Activated CD4-positive, alpha-beta T cell treated with anti-CD3 and anti-CD28 coated beads, Interleukin-2, amount 50 U/mL, for 4 hours (primary cell): ENCODE results near the gene ERVW-1.
"Not testable (repeated sequence)": the region's sequence is repeated elsewhere in the genome, so short reads cannot be mapped to it uniquely, and the experiment has no call there.

Source experiments
- DNase-seq, 2 experiments: peaks; one replicate each; pipeline ENCODE4 v3.0.0-alpha.2; 2020

ERVW-1 gene, protein sequence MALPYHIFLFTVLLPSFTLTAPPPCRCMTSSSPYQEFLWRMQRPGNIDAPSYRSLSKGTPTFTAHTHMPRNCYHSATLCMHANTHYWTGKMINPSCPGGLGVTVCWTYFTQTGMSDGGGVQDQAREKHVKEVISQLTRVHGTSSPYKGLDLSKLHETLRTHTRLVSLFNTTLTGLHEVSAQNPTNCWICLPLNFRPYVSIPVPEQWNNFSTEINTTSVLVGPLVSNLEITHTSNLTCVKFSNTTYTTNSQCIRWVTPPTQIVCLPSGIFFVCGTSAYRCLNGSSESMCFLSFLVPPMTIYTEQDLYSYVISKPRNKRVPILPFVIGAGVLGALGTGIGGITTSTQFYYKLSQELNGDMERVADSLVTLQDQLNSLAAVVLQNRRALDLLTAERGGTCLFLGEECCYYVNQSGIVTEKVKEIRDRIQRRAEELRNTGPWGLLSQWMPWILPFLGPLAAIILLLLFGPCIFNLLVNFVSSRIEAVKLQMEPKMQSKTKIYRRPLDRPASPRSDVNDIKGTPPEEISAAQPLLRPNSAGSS

GRCh38 chr7:92477681-92478080 lies at the start of gene ERVW-1:
Gene ERVW-1 (minus strand): TSS chr7:92477946. CDS start chr7:92470381, 7,565 bp downstream.
- DNase-seq: not testable (repeated sequence)

DNA sequence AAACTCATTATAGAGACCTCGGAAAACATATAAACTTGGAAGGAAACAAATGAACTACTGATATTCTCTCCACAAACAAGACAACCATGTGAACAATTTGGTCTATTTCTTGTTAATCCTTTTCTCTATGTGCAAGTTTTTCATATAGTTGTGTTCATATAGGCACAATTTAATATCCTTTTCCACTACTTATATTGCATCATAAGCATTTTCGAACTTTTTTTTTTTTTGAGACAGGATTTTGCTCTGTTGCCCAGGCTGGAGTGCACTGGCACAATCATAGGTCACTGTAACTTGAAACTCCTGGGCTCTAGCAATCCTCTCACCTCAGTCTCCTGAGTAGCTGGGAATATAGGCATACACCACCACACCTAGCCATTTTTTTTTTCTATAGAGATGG lies 45.4 kb upstream of the ERVW-1 start:
- no peak for DNase-seq

GRCh38 chr7:92520024-92520423 lies 42.3 kb upstream of the ERVW-1 start:
- DNase-seq: no peak

DNA sequence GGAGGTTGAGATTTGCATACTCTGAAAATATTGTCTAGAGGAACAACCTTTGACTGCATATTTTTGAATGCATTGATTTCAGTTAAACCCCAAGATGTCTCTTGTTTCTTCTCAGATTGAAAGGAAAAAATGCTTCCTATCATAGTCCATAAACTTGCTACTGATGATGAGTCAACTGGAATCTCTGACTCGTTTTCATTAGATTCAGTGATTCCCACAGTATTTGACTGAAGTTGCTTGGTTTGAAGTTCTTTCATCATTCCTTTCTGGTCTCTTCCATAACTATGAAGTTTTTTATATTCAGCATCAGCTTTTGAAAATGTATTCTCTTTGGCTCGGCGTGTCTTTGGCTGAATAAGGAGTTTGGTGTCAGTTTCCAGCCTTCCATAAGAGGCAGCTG lies 39.9 kb upstream of the ERVW-1 start:
- no peak for DNase-seq

- DNase-seq: no peak
Measured at GRCh38 chr7:92513167-92513902, 35.6 kb upstream of the ERVW-1 start.

GRCh38 chr7:92508946-92509345 lies 31.2 kb upstream of the ERVW-1 start:
- no peak for DNase-seq

DNA sequence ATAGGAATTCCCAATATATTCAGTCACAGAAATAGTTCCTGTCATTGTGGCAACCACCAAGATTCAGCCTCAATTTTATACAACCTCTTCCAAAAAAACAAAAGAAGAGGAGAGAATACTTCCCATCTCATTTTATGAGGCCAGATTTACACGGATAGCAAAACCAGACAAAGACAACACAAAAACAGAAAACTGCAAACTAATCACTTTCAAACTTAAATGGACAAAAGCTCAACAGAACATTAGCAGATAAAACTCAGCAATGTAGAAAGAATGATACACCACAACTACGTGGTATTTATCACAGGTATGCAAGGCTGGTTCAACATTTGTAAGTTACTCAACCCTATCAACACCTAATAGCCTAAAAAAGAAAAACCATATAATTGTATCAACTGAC lies 28.6 kb upstream of the ERVW-1 start:
- no peak for DNase-seq

- DNase-seq: no peak
Measured at GRCh38 chr7:92504563-92504962, 26.8 kb upstream of the ERVW-1 start.

DNA sequence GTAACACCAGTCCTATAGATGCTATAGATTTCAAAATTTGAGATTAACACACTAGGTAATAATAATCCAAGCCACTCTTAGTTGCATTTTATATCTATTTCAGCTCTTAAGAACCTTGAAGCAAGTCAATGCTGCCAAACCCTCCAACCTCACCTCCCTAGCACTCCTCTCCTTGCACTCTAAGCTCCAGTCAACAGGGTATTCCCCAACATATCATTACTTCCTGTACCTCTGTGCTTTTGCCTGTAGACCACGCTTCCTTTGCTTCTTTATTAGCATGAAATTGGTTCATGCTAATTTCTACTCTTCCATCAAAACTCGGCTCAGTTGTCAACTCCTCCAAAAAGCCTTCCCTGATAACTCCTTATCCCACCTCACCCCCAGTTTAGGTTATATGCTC lies 26.0 kb upstream of the ERVW-1 start:
- DNase-seq: no peak

GRCh38 chr7:92498557-92498956 lies 20.8 kb upstream of the ERVW-1 start:
- DNase-seq: no peak

DNA sequence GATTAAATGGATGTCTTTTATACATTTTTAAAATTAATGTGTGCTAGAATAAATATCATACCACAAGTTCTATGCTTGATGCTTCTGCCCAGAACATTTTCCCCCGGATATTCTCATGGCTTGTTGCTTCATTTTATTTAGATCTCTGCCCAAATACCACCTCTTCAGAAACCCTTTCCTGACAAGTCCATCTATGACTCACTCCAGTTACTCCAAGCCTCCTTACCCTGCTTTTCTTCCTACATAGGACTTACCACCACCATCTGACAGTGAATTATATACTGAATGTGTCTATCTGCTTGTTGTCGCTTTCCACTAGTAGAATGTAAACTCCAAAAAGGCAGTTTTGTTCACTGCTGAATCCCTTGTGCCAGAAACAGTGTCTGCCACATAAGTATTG lies 19.1 kb upstream of the ERVW-1 start:
- DNase-seq: no peak

DNA sequence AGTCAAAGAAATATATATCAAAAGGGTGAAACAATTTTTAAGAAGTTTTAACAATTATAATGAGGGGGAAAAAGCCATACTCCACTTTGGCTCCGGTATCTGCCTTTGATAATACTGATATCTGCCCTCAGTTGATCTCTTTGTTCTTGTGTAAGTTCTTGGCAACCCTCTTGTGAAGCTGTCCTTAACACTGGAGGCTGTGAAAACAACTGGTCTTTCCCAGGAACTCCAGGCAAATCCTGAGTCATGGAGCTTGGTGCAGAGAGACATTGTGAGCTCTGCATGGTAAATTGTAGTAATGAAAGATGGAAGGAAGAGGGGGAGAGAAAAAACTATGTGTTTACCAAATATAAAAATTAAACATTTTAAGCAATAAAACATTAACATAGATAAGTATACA lies 11.9 kb upstream of the ERVW-1 start:
- DNase-seq: no peak

- no peak for DNase-seq
Measured at GRCh38 chr7:92487804-92488203, 10.1 kb upstream of the ERVW-1 start.

- DNase-seq: no peak
Measured at GRCh38 chr7:92485974-92486373, 8.2 kb upstream of the ERVW-1 start.

DNA sequence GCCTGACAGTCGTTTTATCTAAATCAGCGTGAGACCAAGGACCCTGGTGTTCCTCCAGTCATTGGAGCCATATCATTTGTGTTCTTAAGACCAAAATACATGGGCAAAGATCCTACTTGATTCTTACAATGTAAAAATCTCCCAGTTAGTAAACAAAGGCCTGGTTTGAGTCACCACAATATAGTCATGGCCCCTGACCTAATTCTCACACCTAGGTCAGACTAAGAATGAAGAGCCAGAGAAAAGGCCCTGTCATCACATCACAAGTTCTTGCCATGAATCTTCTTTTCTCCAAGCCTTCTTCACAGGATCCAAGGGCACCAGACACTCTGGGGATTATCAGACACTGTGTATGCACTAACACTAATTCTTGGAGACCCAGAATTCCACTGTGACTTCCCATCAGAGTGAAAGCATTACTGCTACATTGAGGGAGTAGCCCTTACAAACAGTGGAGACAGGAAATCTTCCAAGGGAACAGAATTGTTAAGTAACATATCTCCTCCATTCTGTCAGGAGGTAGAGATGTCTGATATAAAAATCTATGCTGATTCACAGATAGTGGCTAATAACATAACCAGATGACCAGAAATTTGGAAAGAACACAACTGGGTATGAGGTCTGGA lies 7.6 kb upstream of the ERVW-1 start:
- DNase-seq: no peak

DNA sequence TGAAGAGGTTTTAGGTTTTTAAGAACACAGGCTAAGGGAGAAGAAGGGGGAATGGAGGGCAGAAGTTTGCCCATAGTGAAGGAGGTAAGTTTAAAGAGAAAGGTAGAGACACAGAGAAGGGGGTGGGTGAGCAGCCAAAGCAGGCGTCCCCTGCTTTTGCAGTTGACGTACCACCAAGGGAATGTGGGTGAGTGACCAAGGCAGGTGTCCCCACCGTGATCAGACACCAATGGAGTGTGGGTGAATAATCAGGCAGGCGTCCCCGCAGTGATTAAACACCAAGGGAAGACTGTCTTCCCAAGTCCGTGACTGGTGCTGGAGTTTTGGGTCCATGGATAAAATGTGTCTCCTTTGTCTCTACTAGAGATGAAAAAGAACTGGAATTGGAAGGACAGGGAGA lies 6.5 kb upstream of the ERVW-1 start:
- DNase-seq: not testable (repeated sequence)

GRCh38 chr7:92483624-92484023 lies 5.9 kb upstream of the ERVW-1 start:
- not testable (repeated sequence) for DNase-seq

- not testable (repeated sequence) for DNase-seq
Measured at GRCh38 chr7:92479146-92479545, 1.4 kb upstream of the ERVW-1 start.

- no peak for DNase-seq
Measured at GRCh38 chr7:92478711-92479110, 965 bp upstream of the ERVW-1 start.

DNA sequence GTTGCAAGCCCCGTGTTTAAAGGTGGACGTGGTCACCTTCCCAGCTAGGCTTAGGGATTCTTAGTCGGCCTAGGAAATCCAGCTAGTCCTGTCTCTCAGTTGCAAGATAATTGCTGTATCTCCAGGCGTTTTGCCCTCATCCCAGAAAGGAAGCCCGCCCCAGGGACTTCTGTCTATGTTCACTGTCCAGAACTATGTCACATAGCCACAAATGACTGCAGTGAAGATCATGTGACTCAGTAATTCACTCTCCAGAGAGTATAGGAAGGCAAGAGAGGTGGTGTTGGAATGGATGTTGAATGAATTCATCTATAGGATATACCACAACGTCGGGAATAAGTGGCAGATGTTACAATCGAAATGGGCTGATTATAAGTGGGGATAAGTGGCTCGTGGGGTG lies 349 bp upstream of the ERVW-1 start:
- DNase-seq: no peak

GRCh38 chr7:92475851-92476590 lies 1.7 kb downstream of the ERVW-1 start:
- DNase-seq: not testable (repeated sequence)

GRCh38 chr7:92475261-92475770 lies 2.4 kb downstream of the ERVW-1 start:
- not testable (repeated sequence) for DNase-seq

- not testable (repeated sequence) for DNase-seq
Measured at GRCh38 chr7:92473989-92474388, 3.8 kb downstream of the ERVW-1 start.
